Skeletal muscle tissue (tissue), 4 donors: ENCODE measurements around the gene ACACA. TPM values are rescaled to one million over a fixed set of nuclear protein-coding genes. Genes with fewer than 3 reads are reported as not detected.
A peak's percentile ranks its signal among the peaks of the same experiment; 100 is the strongest.

ENCODE experiments used
- H3K27ac ChIP-seq: one replicate; pipeline ENCODE4 v1.7.0; 2013; ENCODE audit warnings: mild to moderate bottlenecking, low read depth, low read length, inconsistent platforms
- H3K27me3 ChIP-seq, 3 donors: one replicate each; pipeline ENCODE4 v1.7.0; 2013; ENCODE audit warnings: low read length in 3 of 3; ENCODE audit not compliant: control insufficient read depth in 3 of 3, insufficient read depth in 3 of 3
- H3K36me3 ChIP-seq, 3 donors: one replicate each; pipeline ENCODE4 v1.7.0; 2013; ENCODE audit warnings: low read length in 3 of 3; ENCODE audit not compliant: control insufficient read depth in 3 of 3, insufficient read depth in 3 of 3
- H3K4me1 ChIP-seq, 3 donors: one replicate each; pipeline ENCODE4 v1.7.0; 2013; ENCODE audit warnings: low read length in 3 of 3, mild to moderate bottlenecking in 3 of 3; ENCODE audit not compliant: control insufficient read depth in 3 of 3, insufficient read depth in 3 of 3
- H3K4me3 ChIP-seq, 3 donors: one replicate each; pipeline ENCODE4 v1.7.0; 2013; ENCODE audit warnings: low read length in 3 of 3
- H3K9ac ChIP-seq, 3 donors: one replicate each; pipeline ENCODE4 v1.7.0; 2013; ENCODE audit warnings: low read length in 3 of 3, mild to moderate bottlenecking in 3 of 3, moderate library complexity in 2 of 3, low read depth in 1 of 3
- H3K9me3 ChIP-seq, 3 donors: one replicate each; pipeline ENCODE4 v1.7.0; 2013; ENCODE audit warnings: low read length in 3 of 3; ENCODE audit not compliant: control insufficient read depth in 3 of 3
- total RNA-seq: library from RNA; depleted of rRNA; stranded (reverse); fragments of >200 nt; gene quantifications from one replicate; pipeline ENCODE4 v1.2.3, GENCODE V29; 2014
- donor health status: Osteomylitis.

Gene ACACA
- total RNA-seq, 1 donor from 2014 or later = 26.6 TPM

GRCh38 chr17:37101306-37101705 is 305.3 kb downstream of the ACACA start:
- Histone ChIP-seq H3K9ac (no peak overlapping the region), H3K27ac (no peak overlapping the region), H3K36me3 (peaks cover 25 to 28% (median 25%) of the 10 kb centered on the region in 3 donors), H3K27me3 (no peaks in the 10 kb centered on the region), H3K4me3 (no peak overlapping the region), H3K9me3 (no peaks in the 10 kb centered on the region), H3K4me1 (no peaks in the 10 kb centered on the region)

- Histone ChIP-seq H3K36me3 (peaks cover 32 to 36% (median 34%) of the 10 kb centered on the region in 3 donors), H3K9ac (no peak overlapping the region), H3K4me1 (no peaks in the 10 kb centered on the region), H3K27me3 (no peaks in the 10 kb centered on the region), H3K9me3 (no peaks in the 10 kb centered on the region), H3K27ac (no peak overlapping the region), H3K4me3 (no peak overlapping the region)
These were observed 306.4 kb downstream of the ACACA start for GRCh38 chr17:37100231-37100630.

GRCh38 chr17:37098910-37099664 is 307.5 kb downstream of the ACACA start:
- Histone ChIP-seq H3K4me3 (no peak overlapping the region), H3K27ac (no peak overlapping the region), H3K36me3 (peaks cover 31 to 42% (median 37%) of the 10 kb centered on the region in 3 donors), H3K9me3 (no peaks in the 10 kb centered on the region), H3K4me1 (no peaks in the 10 kb centered on the region), H3K27me3 (no peaks in the 10 kb centered on the region), H3K9ac (no peak overlapping the region)

GRCh38 chr17:37098152-37098551 is 308.5 kb downstream of the ACACA start:
- peaks cover 31 to 47% (median 37%) of the 10 kb centered on the region in 3 donors for H3K36me3 ChIP-seq

GRCh38 chr17:37097154-37097553 is 309.5 kb downstream of the ACACA start:
- Histone ChIP-seq H3K9me3 (no peaks in the 10 kb centered on the region), H3K27ac (no peak overlapping the region), H3K4me3 (no peak overlapping the region), H3K27me3 (no peaks in the 10 kb centered on the region), H3K9ac (no peak overlapping the region), H3K4me1 (no peaks in the 10 kb centered on the region), H3K36me3 (peaks cover 33 to 52% (median 37%) of the 10 kb centered on the region in 3 donors)

More at GRCh38 chr17:37098152-37098551, 308.5 kb downstream of the ACACA start:
- Histone ChIP-seq H3K4me1 (no peaks in the 10 kb centered on the region), H3K27ac (no peak overlapping the region), H3K4me3 (no peak overlapping the region), H3K9ac (peak overlapping the region in 1 of 3 donors; percentile 17), H3K27me3 (no peaks in the 10 kb centered on the region), H3K9me3 (no peaks in the 10 kb centered on the region)

- H3K4me3 ChIP-seq = no peak overlapping the region
- no peaks in the 10 kb centered on the region for H3K9me3 ChIP-seq
- H3K27me3 ChIP-seq = no peaks in the 10 kb centered on the region
- peaks cover 0 to 6% (median under 1%) of the 10 kb centered on the region in 3 donors for H3K4me1 ChIP-seq
- no peak overlapping the region for H3K9ac ChIP-seq
- peaks cover 31 to 47% (median 32%) of the 10 kb centered on the region in 3 donors for H3K36me3 ChIP-seq
- H3K27ac ChIP-seq = no peak overlapping the region
These were observed 310.6 kb downstream of the ACACA start for GRCh38 chr17:37096071-37096470.

GRCh38 chr17:37094391-37094790 is 312.2 kb downstream of the ACACA start:
- no peak overlapping the region for H3K9ac ChIP-seq
- H3K27me3 ChIP-seq = no peaks in the 10 kb centered on the region
- H3K9me3 ChIP-seq = no peaks in the 10 kb centered on the region
- H3K27ac ChIP-seq = no peak overlapping the region
- H3K4me1 ChIP-seq = peaks cover 4 to 7% (median 4%) of the 10 kb centered on the region in 3 donors
- peaks cover 33 to 49% (median 37%) of the 10 kb centered on the region in 3 donors for H3K36me3 ChIP-seq
- no peak overlapping the region for H3K4me3 ChIP-seq

GRCh38 chr17:37092701-37093100 is 313.9 kb downstream of the ACACA start:
- Histone ChIP-seq H3K27me3 (no peaks in the 10 kb centered on the region), H3K4me1 (peaks cover 4 to 11% (median 7%) of the 10 kb centered on the region in 3 donors), H3K27ac (no peak overlapping the region), H3K36me3 (peaks cover 33 to 54% (median 37%) of the 10 kb centered on the region in 3 donors), H3K9ac (no peak overlapping the region), H3K9me3 (no peaks in the 10 kb centered on the region), H3K4me3 (no peak overlapping the region)

GRCh38 chr17:37092071-37092470 is 314.6 kb downstream of the ACACA start:
- Histone ChIP-seq H3K4me1 (peaks cover 4 to 11% (median 7%) of the 10 kb centered on the region in 3 donors), H3K36me3 (peaks cover 30 to 51% (median 36%) of the 10 kb centered on the region in 3 donors), H3K27ac (no peak overlapping the region), H3K4me3 (no peak overlapping the region), H3K9ac (no peak overlapping the region), H3K9me3 (no peaks in the 10 kb centered on the region), H3K27me3 (no peaks in the 10 kb centered on the region)

GRCh38 chr17:37090941-37091340 is 315.7 kb downstream of the ACACA start:
- no peak overlapping the region for H3K4me3 ChIP-seq
- H3K36me3 ChIP-seq = peaks cover 30 to 51% (median 36%) of the 10 kb centered on the region in 3 donors
- H3K9me3 ChIP-seq = no peaks in the 10 kb centered on the region
- peaks cover 4 to 11% (median 7%) of the 10 kb centered on the region in 3 donors for H3K4me1 ChIP-seq
- H3K27me3 ChIP-seq = no peaks in the 10 kb centered on the region
- H3K27ac ChIP-seq = no peak overlapping the region
- H3K9ac ChIP-seq = no peak overlapping the region
